ENCODE data around the gene POR. TPM values are rescaled to one million over a fixed set of nuclear protein-coding genes. Genes with fewer than 3 reads are reported as not detected.

POR gene
- total RNA-seq, 1 experiment from 2014 or later, result 151 TPM

DNA sequence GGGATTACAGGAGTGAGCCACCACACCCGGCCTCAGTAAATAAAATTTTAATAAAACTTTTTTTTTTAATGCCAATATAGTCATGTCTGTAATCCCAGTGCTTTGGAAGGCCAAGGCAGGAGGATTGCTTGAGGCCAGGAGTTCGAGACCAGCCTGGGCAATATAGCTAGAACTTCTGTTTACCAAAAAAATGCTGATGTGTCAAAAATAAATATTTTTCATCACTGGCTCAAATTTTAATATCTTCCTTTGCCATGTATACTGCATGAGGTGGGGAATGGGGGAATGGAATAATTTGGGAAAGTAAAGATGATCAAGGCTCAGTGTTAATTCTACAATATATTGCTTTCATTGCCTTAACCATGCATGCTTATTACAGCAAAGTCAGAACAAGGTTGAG lies 46.8 kb upstream of the POR start (continued):
- TF ChIP-seq, protein P1, sequence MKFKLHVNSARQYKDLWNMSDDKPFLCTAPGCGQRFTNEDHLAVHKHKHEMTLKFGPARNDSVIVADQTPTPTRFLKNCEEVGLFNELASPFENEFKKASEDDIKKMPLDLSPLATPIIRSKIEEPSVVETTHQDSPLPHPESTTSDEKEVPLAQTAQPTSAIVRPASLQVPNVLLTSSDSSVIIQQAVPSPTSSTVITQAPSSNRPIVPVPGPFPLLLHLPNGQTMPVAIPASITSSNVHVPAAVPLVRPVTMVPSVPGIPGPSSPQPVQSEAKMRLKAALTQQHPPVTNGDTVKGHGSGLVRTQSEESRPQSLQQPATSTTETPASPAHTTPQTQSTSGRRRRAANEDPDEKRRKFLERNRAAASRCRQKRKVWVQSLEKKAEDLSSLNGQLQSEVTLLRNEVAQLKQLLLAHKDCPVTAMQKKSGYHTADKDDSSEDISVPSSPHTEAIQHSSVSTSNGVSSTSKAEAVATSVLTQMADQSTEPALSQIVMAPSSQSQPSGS (CRISPR knock-in tag; IDR thresholded peaks at IDR 0.05; ENCODE audit: borderline replicate concordance, low read depth), result no peak
- TF ChIP-seq, protein P2, sequence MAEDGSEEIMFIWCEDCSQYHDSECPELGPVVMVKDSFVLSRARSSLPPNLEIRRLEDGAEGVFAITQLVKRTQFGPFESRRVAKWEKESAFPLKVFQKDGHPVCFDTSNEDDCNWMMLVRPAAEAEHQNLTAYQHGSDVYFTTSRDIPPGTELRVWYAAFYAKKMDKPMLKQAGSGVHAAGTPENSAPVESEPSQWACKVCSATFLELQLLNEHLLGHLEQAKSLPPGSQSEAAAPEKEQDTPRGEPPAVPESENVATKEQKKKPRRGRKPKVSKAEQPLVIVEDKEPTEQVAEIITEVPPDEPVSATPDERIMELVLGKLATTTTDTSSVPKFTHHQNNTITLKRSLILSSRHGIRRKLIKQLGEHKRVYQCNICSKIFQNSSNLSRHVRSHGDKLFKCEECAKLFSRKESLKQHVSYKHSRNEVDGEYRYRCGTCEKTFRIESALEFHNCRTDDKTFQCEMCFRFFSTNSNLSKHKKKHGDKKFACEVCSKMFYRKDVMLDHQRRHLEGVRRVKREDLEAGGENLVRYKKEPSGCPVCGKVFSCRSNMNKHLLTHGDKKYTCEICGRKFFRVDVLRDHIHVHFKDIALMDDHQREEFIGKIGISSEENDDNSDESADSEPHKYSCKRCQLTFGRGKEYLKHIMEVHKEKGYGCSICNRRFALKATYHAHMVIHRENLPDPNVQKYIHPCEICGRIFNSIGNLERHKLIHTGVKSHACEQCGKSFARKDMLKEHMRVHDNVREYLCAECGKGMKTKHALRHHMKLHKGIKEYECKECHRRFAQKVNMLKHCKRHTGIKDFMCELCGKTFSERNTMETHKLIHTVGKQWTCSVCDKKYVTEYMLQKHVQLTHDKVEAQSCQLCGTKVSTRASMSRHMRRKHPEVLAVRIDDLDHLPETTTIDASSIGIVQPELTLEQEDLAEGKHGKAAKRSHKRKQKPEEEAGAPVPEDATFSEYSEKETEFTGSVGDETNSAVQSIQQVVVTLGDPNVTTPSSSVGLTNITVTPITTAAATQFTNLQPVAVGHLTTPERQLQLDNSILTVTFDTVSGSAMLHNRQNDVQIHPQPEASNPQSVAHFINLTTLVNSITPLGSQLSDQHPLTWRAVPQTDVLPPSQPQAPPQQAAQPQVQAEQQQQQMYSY (CRISPR knock-in tag; IDR thresholded peaks at IDR 0.05), result no peak
- TF ChIP-seq ZNF416 (CRISPR knock-in tag; IDR thresholded peaks at IDR 0.05) (no peak), TEAD1 (CRISPR knock-in tag; IDR thresholded peaks at IDR 0.05) (no peak)

DNA sequence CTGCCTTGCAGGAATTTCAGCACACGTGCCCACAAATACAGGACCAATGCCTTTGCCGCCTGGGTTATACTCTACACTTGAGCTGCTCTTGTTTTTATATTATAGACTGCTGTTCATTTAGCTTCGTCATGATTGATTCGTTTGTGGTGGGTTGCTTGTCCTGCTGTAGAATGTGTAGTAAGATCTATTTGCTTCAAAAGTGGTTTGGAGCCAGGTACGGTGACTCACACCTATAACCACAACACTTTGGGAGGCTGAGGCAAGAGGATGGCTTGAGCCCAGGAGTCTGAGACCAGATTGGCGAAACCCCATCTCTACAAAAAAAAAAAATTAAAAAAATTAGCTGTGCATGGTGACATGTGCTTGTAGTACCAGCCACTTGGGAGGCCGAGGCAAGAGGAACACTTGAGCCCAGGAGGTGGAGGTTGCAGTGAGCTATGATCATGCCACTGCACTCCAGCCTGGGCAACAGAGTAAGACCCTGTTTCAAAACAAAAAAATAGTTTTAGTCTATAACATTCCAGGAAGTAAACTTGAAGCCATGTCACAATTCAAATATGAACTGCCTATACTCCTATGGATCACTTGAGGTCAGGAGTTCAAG lies 45.1 kb upstream of the POR start:
- no peak overlapping the region for H3K4me3 Mint-ChIP-seq
- DNase-seq (ENCODE audit: low spot score) (no peak), ATAC-seq (no peak)
- no peaks in the 10 kb centered on the region for H3K36me3 Mint-ChIP-seq
- no peaks in the 10 kb centered on the region for H3K4me1 Mint-ChIP-seq
- H3K27me3 Mint-ChIP-seq (ENCODE audit: low read depth), result peaks cover 3% of the 10 kb centered on the region; the same call in 1 of the 2 replicates
- H3K27ac Mint-ChIP-seq, result no peak overlapping the region
- no peaks in the 10 kb centered on the region for H3K9me3 Mint-ChIP-seq
- ChIA-PET POLR2A (no interaction called here), CTCF (interaction anchor here (1.1 kb wide), 1 partner anchor 150 kb away, joined by 3 read pairs; no protein-coding TSS in a partner anchor)
- TF ChIP-seq RORB (CRISPR knock-in tag; IDR thresholded peaks at IDR 0.05), result no peak
- no peak for TF ChIP-seq ATF1 (CRISPR knock-in tag; IDR thresholded peaks at IDR 0.05)
- TF ChIP-seq GRHL2 (CRISPR knock-in tag; IDR thresholded peaks at IDR 0.05; ENCODE audit: insufficient replicate concordance, severe bottlenecking), result no peak
- TF ChIP-seq, protein P3, sequence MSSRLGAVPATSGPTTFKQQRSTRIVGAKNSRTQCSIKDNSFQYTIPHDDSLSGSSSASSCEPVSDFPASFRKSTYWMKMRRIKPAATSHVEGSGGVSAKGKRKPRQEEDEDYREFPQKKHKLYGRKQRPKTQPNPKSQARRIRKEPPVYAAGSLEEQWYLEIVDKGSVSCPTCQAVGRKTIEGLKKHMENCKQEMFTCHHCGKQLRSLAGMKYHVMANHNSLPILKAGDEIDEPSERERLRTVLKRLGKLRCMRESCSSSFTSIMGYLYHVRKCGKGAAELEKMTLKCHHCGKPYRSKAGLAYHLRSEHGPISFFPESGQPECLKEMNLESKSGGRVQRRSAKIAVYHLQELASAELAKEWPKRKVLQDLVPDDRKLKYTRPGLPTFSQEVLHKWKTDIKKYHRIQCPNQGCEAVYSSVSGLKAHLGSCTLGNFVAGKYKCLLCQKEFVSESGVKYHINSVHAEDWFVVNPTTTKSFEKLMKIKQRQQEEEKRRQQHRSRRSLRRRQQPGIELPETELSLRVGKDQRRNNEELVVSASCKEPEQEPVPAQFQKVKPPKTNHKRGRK (CRISPR knock-in tag; IDR thresholded peaks at IDR 0.05; ENCODE audit: borderline replicate concordance), result no peak
- TF ChIP-seq, protein P4, sequence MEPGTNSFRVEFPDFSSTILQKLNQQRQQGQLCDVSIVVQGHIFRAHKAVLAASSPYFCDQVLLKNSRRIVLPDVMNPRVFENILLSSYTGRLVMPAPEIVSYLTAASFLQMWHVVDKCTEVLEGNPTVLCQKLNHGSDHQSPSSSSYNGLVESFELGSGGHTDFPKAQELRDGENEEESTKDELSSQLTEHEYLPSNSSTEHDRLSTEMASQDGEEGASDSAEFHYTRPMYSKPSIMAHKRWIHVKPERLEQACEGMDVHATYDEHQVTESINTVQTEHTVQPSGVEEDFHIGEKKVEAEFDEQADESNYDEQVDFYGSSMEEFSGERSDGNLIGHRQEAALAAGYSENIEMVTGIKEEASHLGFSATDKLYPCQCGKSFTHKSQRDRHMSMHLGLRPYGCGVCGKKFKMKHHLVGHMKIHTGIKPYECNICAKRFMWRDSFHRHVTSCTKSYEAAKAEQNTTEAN (CRISPR knock-in tag; IDR thresholded peaks at IDR 0.05), result no peak
- TF ChIP-seq GABPB1 (CRISPR knock-in tag; IDR thresholded peaks at IDR 0.05), result no peak
- TF ChIP-seq, protein P5, sequence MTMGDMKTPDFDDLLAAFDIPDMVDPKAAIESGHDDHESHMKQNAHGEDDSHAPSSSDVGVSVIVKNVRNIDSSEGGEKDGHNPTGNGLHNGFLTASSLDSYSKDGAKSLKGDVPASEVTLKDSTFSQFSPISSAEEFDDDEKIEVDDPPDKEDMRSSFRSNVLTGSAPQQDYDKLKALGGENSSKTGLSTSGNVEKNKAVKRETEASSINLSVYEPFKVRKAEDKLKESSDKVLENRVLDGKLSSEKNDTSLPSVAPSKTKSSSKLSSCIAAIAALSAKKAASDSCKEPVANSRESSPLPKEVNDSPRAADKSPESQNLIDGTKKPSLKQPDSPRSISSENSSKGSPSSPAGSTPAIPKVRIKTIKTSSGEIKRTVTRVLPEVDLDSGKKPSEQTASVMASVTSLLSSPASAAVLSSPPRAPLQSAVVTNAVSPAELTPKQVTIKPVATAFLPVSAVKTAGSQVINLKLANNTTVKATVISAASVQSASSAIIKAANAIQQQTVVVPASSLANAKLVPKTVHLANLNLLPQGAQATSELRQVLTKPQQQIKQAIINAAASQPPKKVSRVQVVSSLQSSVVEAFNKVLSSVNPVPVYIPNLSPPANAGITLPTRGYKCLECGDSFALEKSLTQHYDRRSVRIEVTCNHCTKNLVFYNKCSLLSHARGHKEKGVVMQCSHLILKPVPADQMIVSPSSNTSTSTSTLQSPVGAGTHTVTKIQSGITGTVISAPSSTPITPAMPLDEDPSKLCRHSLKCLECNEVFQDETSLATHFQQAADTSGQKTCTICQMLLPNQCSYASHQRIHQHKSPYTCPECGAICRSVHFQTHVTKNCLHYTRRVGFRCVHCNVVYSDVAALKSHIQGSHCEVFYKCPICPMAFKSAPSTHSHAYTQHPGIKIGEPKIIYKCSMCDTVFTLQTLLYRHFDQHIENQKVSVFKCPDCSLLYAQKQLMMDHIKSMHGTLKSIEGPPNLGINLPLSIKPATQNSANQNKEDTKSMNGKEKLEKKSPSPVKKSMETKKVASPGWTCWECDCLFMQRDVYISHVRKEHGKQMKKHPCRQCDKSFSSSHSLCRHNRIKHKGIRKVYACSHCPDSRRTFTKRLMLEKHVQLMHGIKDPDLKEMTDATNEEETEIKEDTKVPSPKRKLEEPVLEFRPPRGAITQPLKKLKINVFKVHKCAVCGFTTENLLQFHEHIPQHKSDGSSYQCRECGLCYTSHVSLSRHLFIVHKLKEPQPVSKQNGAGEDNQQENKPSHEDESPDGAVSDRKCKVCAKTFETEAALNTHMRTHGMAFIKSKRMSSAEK (CRISPR knock-in tag; IDR thresholded peaks at IDR 0.05; ENCODE audit: borderline replicate concordance), result no peak
- no peak for TF ChIP-seq CREB1 (CRISPR knock-in tag; IDR thresholded peaks at IDR 0.05)
- TF ChIP-seq JAZF1 (CRISPR knock-in tag; IDR thresholded peaks at IDR 0.05), result no peak
- TF ChIP-seq, protein P6, sequence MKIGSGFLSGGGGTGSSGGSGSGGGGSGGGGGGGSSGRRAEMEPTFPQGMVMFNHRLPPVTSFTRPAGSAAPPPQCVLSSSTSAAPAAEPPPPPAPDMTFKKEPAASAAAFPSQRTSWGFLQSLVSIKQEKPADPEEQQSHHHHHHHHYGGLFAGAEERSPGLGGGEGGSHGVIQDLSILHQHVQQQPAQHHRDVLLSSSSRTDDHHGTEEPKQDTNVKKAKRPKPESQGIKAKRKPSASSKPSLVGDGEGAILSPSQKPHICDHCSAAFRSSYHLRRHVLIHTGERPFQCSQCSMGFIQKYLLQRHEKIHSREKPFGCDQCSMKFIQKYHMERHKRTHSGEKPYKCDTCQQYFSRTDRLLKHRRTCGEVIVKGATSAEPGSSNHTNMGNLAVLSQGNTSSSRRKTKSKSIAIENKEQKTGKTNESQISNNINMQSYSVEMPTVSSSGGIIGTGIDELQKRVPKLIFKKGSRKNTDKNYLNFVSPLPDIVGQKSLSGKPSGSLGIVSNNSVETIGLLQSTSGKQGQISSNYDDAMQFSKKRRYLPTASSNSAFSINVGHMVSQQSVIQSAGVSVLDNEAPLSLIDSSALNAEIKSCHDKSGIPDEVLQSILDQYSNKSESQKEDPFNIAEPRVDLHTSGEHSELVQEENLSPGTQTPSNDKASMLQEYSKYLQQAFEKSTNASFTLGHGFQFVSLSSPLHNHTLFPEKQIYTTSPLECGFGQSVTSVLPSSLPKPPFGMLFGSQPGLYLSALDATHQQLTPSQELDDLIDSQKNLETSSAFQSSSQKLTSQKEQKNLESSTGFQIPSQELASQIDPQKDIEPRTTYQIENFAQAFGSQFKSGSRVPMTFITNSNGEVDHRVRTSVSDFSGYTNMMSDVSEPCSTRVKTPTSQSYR (CRISPR knock-in tag; IDR thresholded peaks at IDR 0.05), result no peak
- no peak for TF ChIP-seq ZNF671 (CRISPR knock-in tag; IDR thresholded peaks at IDR 0.05)
- TF ChIP-seq, protein P7, sequence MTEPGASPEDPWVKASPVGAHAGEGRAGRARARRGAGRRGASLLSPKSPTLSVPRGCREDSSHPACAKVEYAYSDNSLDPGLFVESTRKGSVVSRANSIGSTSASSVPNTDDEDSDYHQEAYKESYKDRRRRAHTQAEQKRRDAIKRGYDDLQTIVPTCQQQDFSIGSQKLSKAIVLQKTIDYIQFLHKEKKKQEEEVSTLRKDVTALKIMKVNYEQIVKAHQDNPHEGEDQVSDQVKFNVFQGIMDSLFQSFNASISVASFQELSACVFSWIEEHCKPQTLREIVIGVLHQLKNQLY (CRISPR knock-in tag; IDR thresholded peaks at IDR 0.05), result no peak
- TF ChIP-seq, protein P8, sequence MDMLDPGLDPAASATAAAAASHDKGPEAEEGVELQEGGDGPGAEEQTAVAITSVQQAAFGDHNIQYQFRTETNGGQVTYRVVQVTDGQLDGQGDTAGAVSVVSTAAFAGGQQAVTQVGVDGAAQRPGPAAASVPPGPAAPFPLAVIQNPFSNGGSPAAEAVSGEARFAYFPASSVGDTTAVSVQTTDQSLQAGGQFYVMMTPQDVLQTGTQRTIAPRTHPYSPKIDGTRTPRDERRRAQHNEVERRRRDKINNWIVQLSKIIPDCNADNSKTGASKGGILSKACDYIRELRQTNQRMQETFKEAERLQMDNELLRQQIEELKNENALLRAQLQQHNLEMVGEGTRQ (CRISPR knock-in tag; IDR thresholded peaks at IDR 0.05), result no peak
- no peak for TF ChIP-seq CBFB (CRISPR knock-in tag; IDR thresholded peaks at IDR 0.05; ENCODE audit: low read depth)

All from WTC11 (cell line).